ENCODE data around the gene TRAF2.

Gene TRAF2

GRCh38 chr9:136940526-136941230, 54.4 kb downstream of the TRAF2 start:
- DNase-seq, result no peak

GRCh38 chr9:136941231-136942111, 55.2 kb downstream of the TRAF2 start:
- DNase-seq, result no peak

- no peak for DNase-seq
These were observed 56.0 kb downstream of the TRAF2 start for GRCh38 chr9:136942112-136942880.

GRCh38 chr9:136942881-136943230, 56.5 kb downstream of the TRAF2 start:
- DNase-seq, result no peak

GRCh38 chr9:136943291-136944211, 57.2 kb downstream of the TRAF2 start:
- no peak for DNase-seq

GRCh38 chr9:136944212-136944518, 57.8 kb downstream of the TRAF2 start:
- no peak for DNase-seq

GRCh38 chr9:136944519-136945332, 58.4 kb downstream of the TRAF2 start, which contains the start of the genes C8G and FBXW5:
Gene C8G (plus strand): TSS chr9:136945243. CDS start chr9:136945321, 78 bp downstream.
Gene FBXW5 (minus strand): TSS chr9:136944738. CDS start chr9:136944083, 655 bp downstream.
- DNase-seq, result peak; percentile 93

GRCh38 chr9:136945333-136946227, 59.3 kb downstream of the TRAF2 start:
- no peak for DNase-seq

- DNase-seq, result no peak
These were observed 60.1 kb downstream of the TRAF2 start for GRCh38 chr9:136946228-136947027.

GRCh38 chr9:136947028-136947891, 60.9 kb downstream of the TRAF2 start:
- no peak for DNase-seq

- DNase-seq, result peak; percentile 16
These were observed 61.7 kb downstream of the TRAF2 start for GRCh38 chr9:136947955-136948510.

GRCh38 chr9:136949239-136949816, 63.0 kb downstream of the TRAF2 start:
- DNase-seq, result no peak

- DNase-seq, result peak; percentile 84
These were observed 63.7 kb downstream of the TRAF2 start for GRCh38 chr9:136949817-136950655.

GRCh38 chr9:136950656-136951276, 64.5 kb downstream of the TRAF2 start:
- DNase-seq, result no peak

- DNase-seq, result no peak
These were observed 65.4 kb downstream of the TRAF2 start, which contains the start of gene LCN12 for GRCh38 chr9:136951541-136952320. Gene LCN12 (plus strand): TSS chr9:136952273. CDS start chr9:136952328, 55 bp downstream.

Data from GDM1 (cell line).